Measurements from ENCODE around the gene AHSA1.

AHSA1 gene

DNA sequence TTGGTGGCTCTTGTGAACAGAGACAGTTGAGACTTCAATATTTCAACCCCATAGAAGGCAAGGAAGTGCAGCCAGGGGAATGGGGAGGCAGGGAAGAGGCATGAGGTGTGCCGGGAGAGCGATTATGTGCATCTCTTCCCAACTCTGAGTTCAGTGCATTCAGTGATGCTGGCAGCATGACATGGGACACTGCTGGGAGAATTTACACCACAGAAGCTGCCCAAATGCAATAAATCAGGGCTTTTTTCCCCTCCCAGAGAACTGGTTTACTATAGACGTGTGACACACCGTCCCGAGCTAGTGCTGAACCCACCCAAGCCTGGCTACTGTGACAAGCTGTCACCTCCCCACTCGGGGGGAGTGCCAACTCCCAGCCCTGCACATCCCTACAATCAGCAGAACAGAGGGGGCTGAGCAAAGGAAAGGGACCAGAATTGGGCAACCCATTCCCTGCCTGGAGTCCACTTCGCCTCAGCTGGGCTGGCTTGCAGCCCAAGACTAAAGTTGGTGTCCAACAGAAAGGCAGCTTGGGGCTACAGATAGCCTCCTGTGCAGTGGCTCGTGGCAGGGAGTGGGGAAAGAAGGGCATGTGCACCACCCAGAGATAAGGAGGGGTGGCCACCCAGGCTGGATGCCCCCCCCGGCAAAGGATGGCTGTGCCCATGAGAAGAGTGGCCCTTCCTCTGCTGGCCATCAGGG, 16.7 kb downstream of the AHSA1 start:
- TF ChIP-seq SIN3A (IDR thresholded peaks at IDR 0.05; ENCODE audit: borderline replicate concordance, insufficient read depth, low read length) (no peak), TAF1 (IDR thresholded peaks at IDR 0.05; ENCODE audit: borderline replicate concordance, insufficient read depth, low read length) (no peak), FOXP2 (optimal IDR thresholded peaks at IDR 0.05; ENCODE audit: borderline replicate concordance, extremely low read depth, extremely low read length, insufficient read depth) (no peak), POLR2AphosphoS5 (IDR thresholded peaks at IDR 0.05; ENCODE audit: low read depth, low read length) (no peak)
- TF ChIP-seq, protein P1, sequence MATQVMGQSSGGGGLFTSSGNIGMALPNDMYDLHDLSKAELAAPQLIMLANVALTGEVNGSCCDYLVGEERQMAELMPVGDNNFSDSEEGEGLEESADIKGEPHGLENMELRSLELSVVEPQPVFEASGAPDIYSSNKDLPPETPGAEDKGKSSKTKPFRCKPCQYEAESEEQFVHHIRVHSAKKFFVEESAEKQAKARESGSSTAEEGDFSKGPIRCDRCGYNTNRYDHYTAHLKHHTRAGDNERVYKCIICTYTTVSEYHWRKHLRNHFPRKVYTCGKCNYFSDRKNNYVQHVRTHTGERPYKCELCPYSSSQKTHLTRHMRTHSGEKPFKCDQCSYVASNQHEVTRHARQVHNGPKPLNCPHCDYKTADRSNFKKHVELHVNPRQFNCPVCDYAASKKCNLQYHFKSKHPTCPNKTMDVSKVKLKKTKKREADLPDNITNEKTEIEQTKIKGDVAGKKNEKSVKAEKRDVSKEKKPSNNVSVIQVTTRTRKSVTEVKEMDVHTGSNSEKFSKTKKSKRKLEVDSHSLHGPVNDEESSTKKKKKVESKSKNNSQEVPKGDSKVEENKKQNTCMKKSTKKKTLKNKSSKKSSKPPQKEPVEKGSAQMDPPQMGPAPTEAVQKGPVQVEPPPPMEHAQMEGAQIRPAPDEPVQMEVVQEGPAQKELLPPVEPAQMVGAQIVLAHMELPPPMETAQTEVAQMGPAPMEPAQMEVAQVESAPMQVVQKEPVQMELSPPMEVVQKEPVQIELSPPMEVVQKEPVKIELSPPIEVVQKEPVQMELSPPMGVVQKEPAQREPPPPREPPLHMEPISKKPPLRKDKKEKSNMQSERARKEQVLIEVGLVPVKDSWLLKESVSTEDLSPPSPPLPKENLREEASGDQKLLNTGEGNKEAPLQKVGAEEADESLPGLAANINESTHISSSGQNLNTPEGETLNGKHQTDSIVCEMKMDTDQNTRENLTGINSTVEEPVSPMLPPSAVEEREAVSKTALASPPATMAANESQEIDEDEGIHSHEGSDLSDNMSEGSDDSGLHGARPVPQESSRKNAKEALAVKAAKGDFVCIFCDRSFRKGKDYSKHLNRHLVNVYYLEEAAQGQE (IDR thresholded peaks at IDR 0.05; ENCODE audit: insufficient read depth in 1 of 2, low read depth in 2 of 2, low read length in 2 of 2) = no peak

DNA sequence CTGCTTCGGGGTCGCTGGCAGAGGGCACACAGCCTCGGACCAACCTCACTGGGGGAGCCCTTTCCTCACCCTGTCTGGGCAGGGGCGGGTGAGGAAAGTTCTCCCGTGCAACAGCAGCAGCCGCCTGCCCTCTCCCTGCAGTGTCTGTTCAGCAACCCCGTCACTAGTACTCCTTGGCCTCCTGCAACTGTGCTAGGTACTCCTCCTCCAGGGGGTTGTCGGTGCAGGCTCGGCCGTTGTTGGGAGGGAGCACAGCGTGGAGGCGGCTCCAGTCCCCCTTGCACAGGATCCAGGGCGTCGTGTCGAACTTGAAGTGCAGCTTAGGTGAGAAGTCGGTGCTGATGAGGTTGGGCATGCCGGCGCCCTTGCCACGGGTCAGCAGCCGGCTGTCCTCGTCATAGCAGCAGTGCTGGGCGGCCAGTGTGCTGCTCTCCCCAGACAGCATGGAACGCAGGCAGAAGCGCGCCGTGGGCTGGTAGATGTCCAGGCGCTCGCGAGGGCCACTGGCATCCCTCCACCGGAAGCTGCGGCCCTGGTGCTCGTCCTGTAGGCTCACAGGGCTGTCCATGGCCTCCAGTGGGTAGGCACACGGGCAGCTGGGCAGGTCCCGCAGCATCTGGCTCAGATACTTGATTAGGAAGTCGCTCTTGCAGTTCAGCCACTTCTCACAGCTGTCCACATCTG, 17.7 kb downstream of the AHSA1 start:
- TF ChIP-seq POLR2AphosphoS5 (IDR thresholded peaks at IDR 0.05; ENCODE audit: low read depth, low read length) (no peak), FOXP2 (optimal IDR thresholded peaks at IDR 0.05; ENCODE audit: borderline replicate concordance, extremely low read depth, extremely low read length, insufficient read depth) (no peak), SIN3A (IDR thresholded peaks at IDR 0.05; ENCODE audit: borderline replicate concordance, insufficient read depth, low read length) (no peak), TAF1 (IDR thresholded peaks at IDR 0.05; ENCODE audit: borderline replicate concordance, insufficient read depth, low read length) (no peak)
- TF ChIP-seq, protein P1 (IDR thresholded peaks at IDR 0.05; ENCODE audit: insufficient read depth in 1 of 2, low read depth in 2 of 2, low read length in 2 of 2) = no peak

DNA sequence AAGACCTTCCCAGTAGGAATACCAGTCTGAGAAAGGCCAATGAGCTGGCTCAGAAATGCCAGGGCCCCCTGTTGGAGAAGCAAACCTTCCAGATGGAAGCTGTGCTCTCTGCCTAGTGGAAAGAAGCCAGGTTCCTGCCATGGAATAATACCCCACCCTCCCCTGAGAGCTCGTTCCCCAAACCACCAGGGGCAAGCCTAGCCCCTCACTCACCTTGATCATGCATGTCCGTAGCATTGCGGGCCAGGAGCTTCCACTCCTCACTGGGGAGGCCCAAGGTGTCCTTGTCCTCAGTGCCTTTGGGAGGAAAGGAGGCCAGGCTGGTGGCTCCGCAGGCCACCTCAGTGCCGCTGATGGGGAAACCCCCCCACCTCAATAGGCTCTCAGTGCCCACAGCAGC, 20.1 kb downstream of the AHSA1 start:
- TF ChIP-seq TAF1 (IDR thresholded peaks at IDR 0.05; ENCODE audit: borderline replicate concordance, insufficient read depth, low read length) (no peak), SIN3A (IDR thresholded peaks at IDR 0.05; ENCODE audit: borderline replicate concordance, insufficient read depth, low read length) (no peak), POLR2AphosphoS5 (IDR thresholded peaks at IDR 0.05; ENCODE audit: low read depth, low read length) (no peak), FOXP2 (optimal IDR thresholded peaks at IDR 0.05; ENCODE audit: borderline replicate concordance, extremely low read depth, extremely low read length, insufficient read depth) (no peak)
- TF ChIP-seq, protein P1 (IDR thresholded peaks at IDR 0.05; ENCODE audit: insufficient read depth in 1 of 2, low read depth in 2 of 2, low read length in 2 of 2) = no peak

DNA sequence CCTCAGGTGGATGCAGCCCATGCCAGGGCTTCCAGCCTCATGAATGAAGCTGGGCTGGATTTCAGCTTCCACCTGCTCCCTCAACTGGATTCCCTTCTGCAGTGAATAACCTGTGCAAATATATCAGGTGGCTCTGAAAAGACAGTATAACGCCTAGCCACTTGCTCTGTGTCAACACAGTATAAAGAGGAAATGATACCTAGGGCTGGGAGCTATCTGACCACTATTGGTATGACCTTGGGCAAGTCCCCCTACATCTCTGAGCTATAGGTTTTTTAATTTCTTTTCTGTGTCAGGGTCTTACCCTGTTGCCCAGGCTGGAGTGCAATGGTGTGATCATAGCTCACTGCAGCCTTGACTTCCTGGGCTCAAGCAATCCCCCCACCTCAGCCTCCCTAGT, 20.9 kb downstream of the AHSA1 start:
- TF ChIP-seq SIN3A (IDR thresholded peaks at IDR 0.05; ENCODE audit: borderline replicate concordance, insufficient read depth, low read length) = no peak
- TF ChIP-seq FOXP2 (optimal IDR thresholded peaks at IDR 0.05; ENCODE audit: borderline replicate concordance, extremely low read depth, extremely low read length, insufficient read depth) = no peak
- TF ChIP-seq, protein P1 (IDR thresholded peaks at IDR 0.05; ENCODE audit: insufficient read depth in 1 of 2, low read depth in 2 of 2, low read length in 2 of 2) = no peak
- TF ChIP-seq TAF1 (IDR thresholded peaks at IDR 0.05; ENCODE audit: borderline replicate concordance, insufficient read depth, low read length) = no peak
- no peak for TF ChIP-seq POLR2AphosphoS5 (IDR thresholded peaks at IDR 0.05; ENCODE audit: low read depth, low read length)
